Measurements from ENCODE around the gene NPTX2. TPM values are rescaled to one million over a fixed set of nuclear protein-coding genes. Genes with fewer than 3 reads are reported as not detected.

NPTX2 gene
- polyA plus RNA-seq, 1 donor: 3.7 TPM

- DNase-seq: no peak
Observed at GRCh38 chr7:98653601-98654310, 36.7 kb downstream of the NPTX2 start.

- DNase-seq: no peak
Observed at GRCh38 chr7:98654524-98655272, 37.6 kb downstream of the NPTX2 start.

GRCh38 chr7:98655611-98656010, 38.5 kb downstream of the NPTX2 start:
- DNase-seq: no peak

- DNase-seq: no peak
Observed at GRCh38 chr7:98656899-98657298, 39.8 kb downstream of the NPTX2 start.

GRCh38 chr7:98657736-98658135, 40.7 kb downstream of the NPTX2 start:
- no peak for DNase-seq

- DNase-seq: no peak
Observed at GRCh38 chr7:98659756-98660155, 42.7 kb downstream of the NPTX2 start.

GRCh38 chr7:98661607-98662006, 44.5 kb downstream of the NPTX2 start:
- no peak for DNase-seq

- no peak for DNase-seq
Observed at GRCh38 chr7:98662289-98662688, 45.2 kb downstream of the NPTX2 start.

- DNase-seq: no peak
Observed at GRCh38 chr7:98664882-98665281, 47.8 kb downstream of the NPTX2 start.

GRCh38 chr7:98668255-98668654, 51.2 kb downstream of the NPTX2 start:
- DNase-seq: no peak

GRCh38 chr7:98669329-98670000, 52.4 kb downstream of the NPTX2 start:
- DNase-seq: no peak

- DNase-seq: no peak
Observed at GRCh38 chr7:98670186-98670585, 53.1 kb downstream of the NPTX2 start.

- no peak for DNase-seq
Observed at GRCh38 chr7:98671733-98672331, 54.7 kb downstream of the NPTX2 start.

GRCh38 chr7:98674461-98674860, 57.4 kb downstream of the NPTX2 start:
- DNase-seq: no peak

- no peak for DNase-seq
Observed at GRCh38 chr7:98674881-98675280, 57.8 kb downstream of the NPTX2 start.

GRCh38 chr7:98678215-98678614, 61.1 kb downstream of the NPTX2 start:
- no peak for DNase-seq

Other genes starting within 250 kb of the NPTX2 start
- gene BAIAP2L1, start 216.2 kb upstream of the NPTX2 start, polyA plus RNA-seq (ENCODE audit: insufficient read length): 17.8 TPM

Measured in left kidney (tissue), 2 donors.